ENCODE results near the gene FGR.

FGR gene

GRCh38 chr1:27617420-27617819, 17.6 kb downstream of the FGR start:
- TF ChIP-seq CTCF (IDR thresholded peaks at IDR 0.05; ENCODE audit: low read depth, low read length): no peak
- DNase-seq (ENCODE audit: extremely low read depth, low read depth): no peak

GRCh38 chr1:27616441-27616840, 18.5 kb downstream of the FGR start:
- no peak; the same call in none of the 2 replicates for TF ChIP-seq CTCF (IDR thresholded peaks at IDR 0.05; ENCODE audit: low read depth, low read length)
- DNase-seq (ENCODE audit: extremely low read depth, low read depth): no peak

- DNase-seq (ENCODE audit: extremely low read depth, low read depth): no peak
- no peak for TF ChIP-seq CTCF (IDR thresholded peaks at IDR 0.05; ENCODE audit: low read depth, low read length)
Observed at GRCh38 chr1:27615346-27616192, 19.4 kb downstream of the FGR start.

- no peak for TF ChIP-seq CTCF (IDR thresholded peaks at IDR 0.05; ENCODE audit: low read depth, low read length)
- no peak for DNase-seq (ENCODE audit: extremely low read depth, low read depth)
Observed at GRCh38 chr1:27614625-27615344, 20.2 kb downstream of the FGR start.

GRCh38 chr1:27614043-27614624, 20.9 kb downstream of the FGR start:
- DNase-seq (ENCODE audit: extremely low read depth, low read depth): no peak

GRCh38 chr1:27612718-27613117, 22.3 kb downstream of the FGR start:
- no peak for TF ChIP-seq CTCF (IDR thresholded peaks at IDR 0.05; ENCODE audit: low read depth, low read length)
- no peak for DNase-seq (ENCODE audit: extremely low read depth, low read depth)

More at GRCh38 chr1:27614043-27614624, 20.9 kb downstream of the FGR start:
- no peak for TF ChIP-seq CTCF (IDR thresholded peaks at IDR 0.05; ENCODE audit: low read depth, low read length)

- TF ChIP-seq CTCF (IDR thresholded peaks at IDR 0.05; ENCODE audit: low read depth, low read length): no peak
- no peak for DNase-seq (ENCODE audit: extremely low read depth, low read depth)
Observed at GRCh38 chr1:27611450-27611849, 23.5 kb downstream of the FGR start.

All from AG09319 (cell line).